Stimulated activated CD8-positive, alpha-beta memory T cell treated with anti-CD3 and anti-CD28 coated beads, Interleukin-15, amount 100 ng/mL, for 24 hours (primary cell): ENCODE data around the gene CACNA1B.

ENCODE experiments used
- DNase-seq: peaks from one replicate; pipeline ENCODE4 v3.0.0-alpha.2; 2020; ENCODE audit warnings: low read depth

The CACNA1B gene

DNA sequence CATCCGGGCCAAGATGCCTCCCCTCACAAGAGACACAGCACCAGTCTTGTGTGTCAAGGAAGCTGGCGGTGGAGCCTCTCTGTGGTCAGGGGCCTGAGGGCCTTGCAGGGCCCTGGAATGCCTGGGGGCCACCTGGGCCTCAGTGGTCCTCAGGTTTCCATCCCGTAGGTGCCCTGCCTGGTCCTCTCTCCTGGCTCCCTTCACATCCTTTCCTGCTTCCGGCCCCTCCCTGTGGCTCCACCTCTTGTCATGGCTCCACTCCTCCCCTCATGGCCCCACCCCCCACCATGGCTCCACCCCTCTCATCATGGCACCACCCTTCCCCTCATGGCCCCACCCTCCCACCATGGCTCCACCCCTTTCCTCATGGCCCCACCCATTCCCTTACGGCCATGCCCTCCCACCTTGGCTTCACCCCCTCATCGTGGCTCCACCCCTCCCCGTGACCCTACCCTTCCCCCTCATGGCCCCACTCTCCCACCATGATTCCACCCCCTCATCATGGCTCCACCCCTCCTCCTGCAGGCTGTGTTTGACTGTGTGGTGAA lies 175.8 kb downstream of the CACNA1B start:
- no peak for DNase-seq

- no peak for DNase-seq
Observed at GRCh38 chr9:138053996-138054752, 176.6 kb downstream of the CACNA1B start.

- no peak for DNase-seq
Observed at GRCh38 chr9:138057726-138058125, 180.1 kb downstream of the CACNA1B start.

DNA sequence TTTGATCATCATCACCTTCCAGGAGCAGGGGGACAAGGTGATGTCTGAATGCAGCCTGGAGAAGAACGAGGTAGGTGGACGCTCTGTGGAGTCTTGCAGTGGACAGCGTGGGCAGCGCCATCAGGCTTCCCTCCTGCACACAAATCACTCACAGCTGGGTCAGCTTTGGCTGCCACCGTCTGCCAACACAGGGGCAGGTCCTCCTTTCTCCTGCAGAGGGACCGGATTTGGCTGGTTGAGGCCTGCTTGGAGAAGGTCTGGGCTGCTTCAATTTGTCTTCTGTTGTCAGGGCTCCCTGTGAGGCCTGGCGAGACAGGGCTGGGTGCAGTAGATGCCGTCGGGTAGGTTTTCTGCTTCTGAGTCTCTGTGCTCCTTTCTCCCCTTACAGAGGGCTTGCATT lies 180.6 kb downstream of the CACNA1B start:
- DNase-seq = no peak

- DNase-seq = no peak
Observed at GRCh38 chr9:138059196-138059595, 181.6 kb downstream of the CACNA1B start.

GRCh38 chr9:138060365-138060764 lies 182.8 kb downstream of the CACNA1B start:
- DNase-seq = no peak

GRCh38 chr9:138060881-138061280 lies 183.3 kb downstream of the CACNA1B start:
- DNase-seq = no peak

- DNase-seq = no peak
Observed at GRCh38 chr9:138061631-138062030, 184.0 kb downstream of the CACNA1B start.

DNA sequence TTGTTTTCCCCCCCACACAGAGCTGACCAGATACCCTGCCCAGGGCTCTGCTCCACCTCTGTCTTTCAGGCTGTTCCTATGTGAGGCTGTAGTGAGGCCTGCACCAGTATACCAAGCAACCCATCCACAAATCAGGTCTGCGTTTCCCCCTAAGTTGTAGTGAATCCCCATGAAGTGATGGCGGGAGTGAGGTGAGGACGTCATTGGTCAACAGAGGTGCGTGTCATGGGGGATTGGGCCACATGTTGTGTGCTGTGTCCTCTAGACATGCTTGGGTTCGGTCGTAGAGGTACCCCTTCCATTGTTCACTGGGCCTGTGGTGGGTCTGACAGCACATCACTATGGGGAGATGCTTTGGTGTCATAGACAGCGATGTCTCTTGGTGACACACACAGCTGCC lies 184.6 kb downstream of the CACNA1B start:
- no peak for DNase-seq

DNA sequence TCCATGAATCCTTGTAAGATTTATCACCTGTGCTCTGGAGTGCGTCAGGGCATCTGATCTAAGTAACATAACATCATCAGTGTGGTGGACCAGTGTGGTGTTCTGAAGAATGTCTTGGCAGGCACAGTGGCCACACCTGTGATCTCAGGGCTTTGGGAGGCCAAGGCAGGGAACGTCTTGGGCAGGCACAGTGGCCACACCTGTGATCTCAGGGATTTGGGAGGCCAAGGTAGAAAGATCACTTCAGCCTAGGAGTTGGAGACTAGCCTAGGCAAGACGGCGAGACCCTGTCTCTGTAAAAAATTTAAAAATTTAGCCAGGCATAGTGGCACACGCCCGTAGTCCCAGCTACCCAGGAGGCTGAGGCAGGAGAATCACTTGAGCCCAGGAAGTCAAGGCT lies 185.5 kb downstream of the CACNA1B start:
- DNase-seq = no peak

- no peak for DNase-seq
Observed at GRCh38 chr9:138063785-138064184, 186.2 kb downstream of the CACNA1B start.

- DNase-seq = no peak
Observed at GRCh38 chr9:138064547-138064946, 187.0 kb downstream of the CACNA1B start.

DNA sequence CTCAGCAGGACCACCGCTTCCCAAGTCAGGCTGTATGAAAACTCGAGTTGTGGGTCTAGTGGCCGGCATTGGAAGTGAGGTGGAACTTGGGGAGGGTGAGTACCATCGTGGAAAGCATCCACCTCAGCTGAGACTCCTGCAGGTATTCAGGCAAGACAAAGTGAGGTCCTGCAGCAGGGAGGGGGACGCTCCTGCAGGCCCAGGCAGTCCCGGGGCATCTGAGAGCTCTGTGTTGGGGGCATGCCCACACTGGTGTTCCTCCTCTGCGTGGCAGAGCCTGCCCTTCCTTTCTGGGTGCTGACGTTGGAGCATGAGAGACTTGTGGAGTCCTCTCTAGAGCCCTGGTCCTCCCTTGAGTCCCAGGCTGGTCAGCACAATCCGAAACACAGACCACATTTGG lies 187.7 kb downstream of the CACNA1B start:
- no peak for DNase-seq

DNA sequence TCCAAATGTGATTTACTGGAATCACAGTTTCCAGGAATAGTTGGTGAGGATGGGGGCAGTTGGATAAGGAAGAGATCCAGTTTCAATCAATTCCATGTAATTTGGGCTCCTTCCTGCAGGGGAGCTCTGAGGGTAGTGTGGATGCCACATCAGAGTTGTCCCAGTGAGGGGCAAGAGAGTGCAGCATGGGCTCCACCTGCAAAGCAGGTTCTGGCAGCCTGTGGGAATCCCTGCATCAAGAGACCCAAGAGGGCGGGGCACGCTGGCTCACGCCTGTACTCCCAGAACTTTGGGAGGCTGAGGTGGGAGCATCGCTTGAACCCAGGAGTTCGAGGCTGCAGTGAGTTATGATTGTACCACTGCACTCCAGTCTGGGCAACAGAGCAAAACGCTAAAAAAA lies 188.5 kb downstream of the CACNA1B start:
- DNase-seq = no peak

- no peak for DNase-seq
Observed at GRCh38 chr9:138067613-138068367, 190.2 kb downstream of the CACNA1B start.

DNA sequence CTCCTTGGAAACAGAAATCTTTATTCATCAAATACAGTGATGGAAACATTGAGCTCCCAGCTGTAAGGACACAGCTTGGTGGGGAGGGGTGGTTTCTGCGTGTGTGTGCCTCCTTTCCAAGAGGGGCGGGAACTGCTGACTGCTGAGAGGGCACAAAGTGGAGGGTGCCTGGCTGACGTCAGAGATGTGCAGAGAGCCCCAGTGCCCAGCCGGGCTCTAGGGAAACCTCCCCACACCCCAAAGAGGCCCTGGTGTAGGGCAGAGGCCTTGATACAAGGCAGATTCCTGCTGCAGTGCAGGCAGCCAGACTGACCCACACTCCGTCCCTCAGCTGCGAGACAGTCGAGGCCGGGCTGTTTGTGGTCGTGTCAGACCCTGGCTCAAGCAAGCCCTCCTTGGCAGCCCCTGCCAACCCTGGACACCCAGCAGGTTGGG lies 191.0 kb downstream of the CACNA1B start:
- DNase-seq = no peak

DNA sequence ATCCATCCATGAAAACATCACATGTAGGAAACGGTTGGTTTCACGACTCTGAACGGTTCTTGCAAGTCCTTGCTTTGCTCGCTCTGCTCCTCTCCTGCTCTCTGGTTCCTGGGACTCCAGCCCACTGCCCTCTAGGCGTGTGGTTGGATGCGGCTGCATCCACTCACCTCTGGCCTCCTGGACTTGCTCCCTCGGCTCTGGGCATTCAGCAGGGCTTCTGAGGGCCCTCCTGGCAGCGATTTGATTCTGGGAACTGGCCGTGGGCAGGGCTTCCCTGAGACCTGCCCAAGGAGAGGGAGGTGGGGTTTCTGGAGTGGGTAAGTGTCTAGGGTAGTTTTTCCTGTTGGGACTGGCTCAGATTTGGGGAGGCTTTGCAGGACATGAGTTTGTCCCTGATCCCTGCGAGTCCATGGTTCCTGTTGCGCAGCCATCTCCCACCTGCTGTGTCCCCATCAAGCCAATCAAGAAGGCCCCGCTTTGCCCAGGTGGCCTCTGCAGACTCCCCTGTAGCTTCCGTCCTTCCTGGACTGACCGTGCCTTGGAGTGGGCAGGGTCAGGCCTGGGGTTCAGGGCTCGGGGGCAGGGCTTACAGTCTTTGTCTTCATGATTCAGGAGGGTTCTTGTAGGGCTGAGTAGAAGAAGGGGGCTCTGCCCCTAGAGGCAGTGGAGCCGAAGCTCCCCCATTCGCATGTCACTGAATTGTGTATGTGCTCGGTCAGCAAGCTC lies 192.3 kb downstream of the CACNA1B start:
- no peak for DNase-seq

- no peak for DNase-seq
Observed at GRCh38 chr9:138070815-138071214, 193.2 kb downstream of the CACNA1B start.

DNA sequence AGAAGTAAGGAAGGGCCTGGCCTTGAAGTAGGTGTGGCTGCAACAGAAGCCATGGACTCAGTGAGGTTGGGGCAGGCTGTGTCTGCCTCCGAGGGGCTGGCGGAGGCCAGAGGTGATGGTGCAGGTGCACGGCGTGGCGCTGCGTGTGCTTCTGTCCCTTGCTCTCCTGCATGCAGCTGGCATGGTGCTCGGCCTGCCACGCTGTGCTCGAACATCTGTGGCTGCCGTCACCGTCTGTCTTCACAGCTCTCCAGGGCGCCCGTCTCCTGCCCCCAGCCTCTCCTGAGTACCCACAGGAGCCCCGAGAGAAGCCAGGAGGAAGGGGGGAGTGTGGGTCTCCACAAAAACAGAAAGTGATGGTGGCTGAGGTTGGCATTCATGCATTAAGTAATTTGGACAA lies 193.7 kb downstream of the CACNA1B start:
- DNase-seq = no peak

- DNase-seq = no peak
Observed at GRCh38 chr9:138071731-138072130, 194.1 kb downstream of the CACNA1B start.

DNA sequence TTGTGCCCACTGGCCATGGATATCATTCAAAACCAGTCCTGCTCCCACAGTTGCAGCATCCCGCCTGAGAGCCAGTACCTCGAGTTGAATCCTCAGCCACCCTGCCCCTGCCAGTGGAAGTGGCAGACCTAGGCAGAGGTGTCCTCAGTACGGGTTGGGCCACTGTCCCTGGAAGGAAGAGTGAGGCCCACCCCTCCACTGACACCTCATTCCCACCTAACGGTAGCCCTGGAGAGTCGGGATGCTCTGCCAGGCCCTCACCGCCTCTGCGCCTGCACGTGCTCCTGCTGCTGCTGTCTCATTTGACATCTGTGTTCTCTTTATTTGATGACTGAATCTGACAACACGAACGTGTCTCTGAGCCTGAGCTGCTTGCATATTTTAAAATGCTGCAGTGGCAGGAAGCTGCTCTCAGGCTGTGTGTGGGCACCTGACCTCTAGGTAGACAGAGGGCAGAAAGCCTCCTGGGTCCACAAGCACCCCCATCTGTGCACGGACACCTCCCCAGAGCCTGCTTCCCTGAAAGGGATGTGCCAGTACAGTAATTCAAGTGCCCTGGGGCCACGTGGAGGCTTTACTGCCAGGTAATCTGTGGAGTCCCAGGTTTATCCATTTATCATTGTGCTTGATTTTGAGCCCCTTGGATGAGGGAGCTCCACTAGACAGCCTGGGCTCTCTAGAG lies 194.7 kb downstream of the CACNA1B start:
- no peak for DNase-seq

DNA sequence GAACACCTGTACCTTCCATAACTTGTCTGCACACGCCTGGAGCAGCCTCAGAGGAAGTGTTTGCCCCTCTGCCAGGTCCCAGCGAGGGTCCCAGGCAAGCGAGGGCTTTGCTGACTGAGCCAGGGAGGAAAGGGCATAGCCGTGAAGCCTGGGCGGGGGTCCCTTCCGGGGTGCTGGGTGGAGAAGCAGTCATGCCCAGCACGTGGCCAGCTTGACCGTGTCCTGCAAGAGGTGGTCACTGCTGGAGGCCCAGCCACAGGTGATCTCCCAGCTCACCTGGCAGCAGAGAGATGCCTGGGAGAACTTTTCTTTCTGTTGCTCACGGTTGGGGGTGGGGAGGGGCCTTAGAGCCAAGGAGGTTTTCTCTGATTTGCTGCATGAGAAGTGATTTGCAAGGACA lies 195.3 kb downstream of the CACNA1B start:
- no peak for DNase-seq
